Measurements from ENCODE around the gene BSND. TPM values are rescaled to one million over a fixed set of nuclear protein-coding genes. Genes with fewer than 3 reads are reported as not detected.

The BSND gene
- total RNA-seq, 1 experiment from 2014 or later, result 0.17 TPM

DNA sequence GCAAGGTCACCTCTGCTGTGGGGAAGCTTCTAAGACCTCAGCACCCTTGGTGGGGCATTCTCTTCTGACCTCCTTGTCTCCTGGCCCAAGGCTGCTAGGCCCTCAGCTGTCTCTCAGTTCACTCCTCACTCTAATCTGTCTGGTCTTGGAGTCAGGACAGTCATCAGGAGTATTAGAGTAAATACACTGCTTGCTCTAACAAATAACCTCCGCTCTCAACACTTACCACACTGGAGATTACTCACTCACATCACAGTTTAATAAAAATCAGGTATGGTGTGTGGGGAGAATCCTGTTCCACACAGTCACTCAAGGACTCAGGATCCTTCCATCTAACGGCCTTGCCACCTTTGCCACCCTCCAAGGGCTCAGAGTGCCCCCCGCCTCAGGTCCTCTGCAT lies 44.9 kb upstream of the BSND start:
- Histone ChIP-seq H3K4ac (ENCODE audit: low read depth, low read length) (no peak overlapping the region), H3K27me3 (ENCODE audit: insufficient read depth, low read length) (no peaks in the 10 kb centered on the region), H3T11ph (ENCODE audit: low read length) (no peak overlapping the region), H3K79me1 (ENCODE audit: insufficient read depth, low read depth, low read length, poor library complexity, severe bottlenecking) (no peaks in the 10 kb centered on the region), H3K23me2 (ENCODE audit: insufficient read length, low read depth, low read length, poor library complexity, severe bottlenecking) (no peaks in the 10 kb centered on the region), H3K79me2 (ENCODE audit: insufficient read depth, low read length) (no peaks in the 10 kb centered on the region), H2BK120ac (ENCODE audit: low read depth, low read length, poor library complexity, severe bottlenecking) (no peak overlapping the region), H3K9ac (ENCODE audit: extremely low read depth, insufficient read length, low read length) (no peak overlapping the region), H3K23ac (ENCODE audit: insufficient read length, low read depth, low read length) (no peak overlapping the region), H3K4me1 (ENCODE audit: insufficient read depth, low read length) (no peaks in the 10 kb centered on the region; the same call in 1 of the 2 replicates), H4K8ac (replicated peaks; ENCODE audit: insufficient read length, low read depth, low read length) (no peak overlapping the region), H3K9me3 (ENCODE audit: control insufficient read depth, low read depth, low read length) (peaks cover 13% of the 10 kb centered on the region), H3K56ac (ENCODE audit: insufficient read length, low read depth, low read length) (no peak overlapping the region), H2BK15ac (ENCODE audit: low read depth, low read length) (no peak overlapping the region), H3K14ac (ENCODE audit: insufficient read depth, low read length) (no peak overlapping the region), H3K4me2 (ENCODE audit: insufficient read depth, insufficient read length, low read length) (no peak overlapping the region), H4K20me1 (ENCODE audit: control insufficient read depth, insufficient read depth, insufficient read length) (no peaks in the 10 kb centered on the region), H2AFZ (ENCODE audit: low read length) (no peak overlapping the region), H2BK20ac (ENCODE audit: low read depth, low read length, poor library complexity, severe bottlenecking) (no peak overlapping the region), H2BK5ac (ENCODE audit: insufficient read length, low read length) (no peak overlapping the region), H3K27ac (ENCODE audit: insufficient read length, low read depth, low read length) (no peak overlapping the region), H4K5ac (ENCODE audit: insufficient read length, low read depth, low read length) (no peak overlapping the region), H4K91ac (ENCODE audit: insufficient read length, low read depth, low read length) (no peak overlapping the region), H2BK12ac (ENCODE audit: insufficient read length, low read depth, low read length) (no peak overlapping the region), H2AK5ac (ENCODE audit: insufficient read length, low read length) (no peak overlapping the region), H3K18ac (ENCODE audit: insufficient read length, low read depth, low read length) (no peak overlapping the region)
- Mint-ChIP-seq H3K36me3 (ENCODE audit: insufficient read depth in 1 of 3, low read depth in 3 of 3) (peaks cover 16 to 42% (median 21%) of the 10 kb centered on the region in 3 experiments), H3K27ac (no peak overlapping the region; a peak in 1 of 7 replicates), H3K4me1 (peaks cover 24 to 27% of the 10 kb centered on the region in 2 experiments), H3K9me3 (peaks cover 31 to 38% of the 10 kb centered on the region in 2 experiments), H3K4me3 (no peak overlapping the region), H3K27me3 (ENCODE audit: low read depth) (peaks cover 2% of the 10 kb centered on the region)
- WGBS (ENCODE audit: extremely low coverage, insufficient read length, low lambda C conversion rate), result no CpG with 5 or more reads among the region's 3 CpGs
- TF ChIP-seq, protein P1, sequence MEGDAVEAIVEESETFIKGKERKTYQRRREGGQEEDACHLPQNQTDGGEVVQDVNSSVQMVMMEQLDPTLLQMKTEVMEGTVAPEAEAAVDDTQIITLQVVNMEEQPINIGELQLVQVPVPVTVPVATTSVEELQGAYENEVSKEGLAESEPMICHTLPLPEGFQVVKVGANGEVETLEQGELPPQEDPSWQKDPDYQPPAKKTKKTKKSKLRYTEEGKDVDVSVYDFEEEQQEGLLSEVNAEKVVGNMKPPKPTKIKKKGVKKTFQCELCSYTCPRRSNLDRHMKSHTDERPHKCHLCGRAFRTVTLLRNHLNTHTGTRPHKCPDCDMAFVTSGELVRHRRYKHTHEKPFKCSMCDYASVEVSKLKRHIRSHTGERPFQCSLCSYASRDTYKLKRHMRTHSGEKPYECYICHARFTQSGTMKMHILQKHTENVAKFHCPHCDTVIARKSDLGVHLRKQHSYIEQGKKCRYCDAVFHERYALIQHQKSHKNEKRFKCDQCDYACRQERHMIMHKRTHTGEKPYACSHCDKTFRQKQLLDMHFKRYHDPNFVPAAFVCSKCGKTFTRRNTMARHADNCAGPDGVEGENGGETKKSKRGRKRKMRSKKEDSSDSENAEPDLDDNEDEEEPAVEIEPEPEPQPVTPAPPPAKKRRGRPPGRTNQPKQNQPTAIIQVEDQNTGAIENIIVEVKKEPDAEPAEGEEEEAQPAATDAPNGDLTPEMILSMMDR (conservative IDR thresholded peaks at IDR 0.05), result no peak
- DNase-seq, result no peak
